ENCODE results near the gene ADAM20.

DNA sequence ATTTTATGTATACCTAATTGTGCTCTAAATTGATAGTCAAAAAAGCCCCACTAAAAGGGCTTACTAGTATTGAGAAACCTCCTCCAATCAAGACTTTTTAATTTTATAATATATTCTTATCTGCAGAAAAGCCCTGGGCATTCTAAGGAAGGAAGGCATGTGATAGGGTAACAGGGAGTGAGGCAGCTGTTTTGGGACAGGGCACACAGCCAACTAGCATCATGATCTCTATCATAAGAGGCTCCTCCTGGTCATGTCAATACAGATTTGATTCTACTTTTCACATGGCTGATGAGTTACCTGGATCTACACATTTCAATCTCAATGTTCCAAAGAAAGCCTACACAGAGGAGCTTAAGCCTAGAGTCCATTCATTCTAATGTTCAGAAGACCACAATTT lies 9.1 kb downstream of the ADAM20 start:
- TF ChIP-seq POLR2AphosphoS5 (IDR thresholded peaks at IDR 0.05): no peak
- no peak for TF ChIP-seq POLR2A (IDR thresholded peaks at IDR 0.05; ENCODE audit: low read depth)
- TF ChIP-seq, protein P1, sequence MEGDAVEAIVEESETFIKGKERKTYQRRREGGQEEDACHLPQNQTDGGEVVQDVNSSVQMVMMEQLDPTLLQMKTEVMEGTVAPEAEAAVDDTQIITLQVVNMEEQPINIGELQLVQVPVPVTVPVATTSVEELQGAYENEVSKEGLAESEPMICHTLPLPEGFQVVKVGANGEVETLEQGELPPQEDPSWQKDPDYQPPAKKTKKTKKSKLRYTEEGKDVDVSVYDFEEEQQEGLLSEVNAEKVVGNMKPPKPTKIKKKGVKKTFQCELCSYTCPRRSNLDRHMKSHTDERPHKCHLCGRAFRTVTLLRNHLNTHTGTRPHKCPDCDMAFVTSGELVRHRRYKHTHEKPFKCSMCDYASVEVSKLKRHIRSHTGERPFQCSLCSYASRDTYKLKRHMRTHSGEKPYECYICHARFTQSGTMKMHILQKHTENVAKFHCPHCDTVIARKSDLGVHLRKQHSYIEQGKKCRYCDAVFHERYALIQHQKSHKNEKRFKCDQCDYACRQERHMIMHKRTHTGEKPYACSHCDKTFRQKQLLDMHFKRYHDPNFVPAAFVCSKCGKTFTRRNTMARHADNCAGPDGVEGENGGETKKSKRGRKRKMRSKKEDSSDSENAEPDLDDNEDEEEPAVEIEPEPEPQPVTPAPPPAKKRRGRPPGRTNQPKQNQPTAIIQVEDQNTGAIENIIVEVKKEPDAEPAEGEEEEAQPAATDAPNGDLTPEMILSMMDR (IDR thresholded peaks at IDR 0.05): no peak
